Osteocyte (in vitro differentiated cells): ENCODE results near the gene RFX3. TPM values are rescaled to one million over a fixed set of nuclear protein-coding genes. Genes with fewer than 3 reads are reported as not detected.

Experiments used
- DNase-seq: peaks from one replicate; pipeline ENCODE4 v3.0.0; 2021; ENCODE audit warnings: mixed read lengths; ENCODE audit not compliant: unreplicated experiment; ENCODE audit errors: extremely low spot score
- H3K27ac Mint-ChIP-seq: one replicate; pipeline ENCODE4 v1.8.0; 2021; ENCODE audit warnings: mild to moderate bottlenecking, mixed read lengths; ENCODE audit not compliant: unreplicated experiment
- H3K27me3 Mint-ChIP-seq: one replicate; pipeline ENCODE4 v1.8.0; 2021; ENCODE audit warnings: mixed read lengths; ENCODE audit not compliant: unreplicated experiment
- H3K36me3 Mint-ChIP-seq: one replicate; pipeline ENCODE4 v1.8.0; 2021; ENCODE audit warnings: mixed read lengths; ENCODE audit not compliant: unreplicated experiment
- H3K4me1 Mint-ChIP-seq: one replicate; pipeline ENCODE4 v1.8.0; 2021; ENCODE audit warnings: mixed read lengths; ENCODE audit not compliant: unreplicated experiment
- H3K4me3 Mint-ChIP-seq: one replicate; pipeline ENCODE4 v1.8.0; 2021; ENCODE audit warnings: mild to moderate bottlenecking, moderate library complexity, mixed read lengths; ENCODE audit not compliant: unreplicated experiment
- H3K9me3 Mint-ChIP-seq: one replicate; pipeline ENCODE4 v1.8.0; 2021; ENCODE audit warnings: mixed read lengths; ENCODE audit not compliant: unreplicated experiment
- CTCF ChIP-seq: fragments of 200-600 bp; sonication (generic); IDR thresholded peaks from 2 replicates; pipeline ENCODE4 v1.5.0; 2021; ENCODE audit warnings: antibody characterized with exemption, mild to moderate bottlenecking, moderate library complexity
- total RNA-seq: library from RNA; stranded (reverse); gene quantifications from 2 replicates; pipeline ENCODE4 v1.2.1, GENCODE V29; 2021

The RFX3 gene
- total RNA-seq, 1 donor from 2014 or later = 10.0 TPM

GRCh38 chr9:3214741-3215140, 311.1 kb downstream of the RFX3 start:
- no peak overlapping the region for H3K4me3 Mint-ChIP-seq
- DNase-seq = no peak
- no peak for TF ChIP-seq CTCF
- peaks cover 5% of the 10 kb centered on the region for H3K27me3 Mint-ChIP-seq
- H3K27ac Mint-ChIP-seq = no peak overlapping the region
- no peaks in the 10 kb centered on the region for H3K9me3 Mint-ChIP-seq
- no peaks in the 10 kb centered on the region for H3K36me3 Mint-ChIP-seq
- H3K4me1 Mint-ChIP-seq = no peaks in the 10 kb centered on the region

DNA sequence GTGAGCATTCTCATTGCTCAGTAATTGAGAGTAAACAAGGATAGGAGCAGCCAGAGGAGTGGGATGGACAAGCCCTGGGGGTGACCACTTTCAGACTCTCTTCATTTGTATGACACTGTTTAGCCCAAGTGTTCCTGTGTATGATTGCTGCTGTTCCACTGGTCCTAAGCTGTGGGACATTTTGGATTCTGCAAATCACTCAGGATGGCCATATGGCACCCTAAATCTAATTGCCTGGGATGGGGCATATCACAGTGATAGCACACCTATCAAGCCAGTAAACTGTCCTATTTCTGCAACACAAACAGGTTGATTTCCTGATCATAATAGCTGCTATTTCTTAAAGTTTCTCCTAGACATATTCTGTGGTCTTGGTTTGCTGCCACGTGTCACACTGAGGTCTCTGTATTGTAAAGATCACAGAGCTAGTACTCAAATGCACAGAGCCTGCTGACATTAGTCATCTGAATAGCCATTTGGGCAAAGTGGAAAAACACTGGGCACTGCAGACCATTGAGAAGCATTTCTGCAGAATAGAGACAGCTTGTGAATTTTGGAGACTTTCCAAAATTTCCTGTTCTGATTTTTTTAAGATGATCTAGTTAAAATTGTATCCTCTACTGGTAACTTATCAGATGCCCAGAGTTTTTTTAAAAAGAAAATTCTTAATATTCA, 320.2 kb downstream of the RFX3 start:
- H3K27me3 Mint-ChIP-seq = peaks cover 3% of the 10 kb centered on the region
- DNase-seq = no peak
- no peaks in the 10 kb centered on the region for H3K36me3 Mint-ChIP-seq
- no peaks in the 10 kb centered on the region for H3K4me1 Mint-ChIP-seq
- no peak for TF ChIP-seq CTCF
- no peak overlapping the region for H3K4me3 Mint-ChIP-seq
- H3K9me3 Mint-ChIP-seq = no peaks in the 10 kb centered on the region
- no peak overlapping the region for H3K27ac Mint-ChIP-seq

DNA sequence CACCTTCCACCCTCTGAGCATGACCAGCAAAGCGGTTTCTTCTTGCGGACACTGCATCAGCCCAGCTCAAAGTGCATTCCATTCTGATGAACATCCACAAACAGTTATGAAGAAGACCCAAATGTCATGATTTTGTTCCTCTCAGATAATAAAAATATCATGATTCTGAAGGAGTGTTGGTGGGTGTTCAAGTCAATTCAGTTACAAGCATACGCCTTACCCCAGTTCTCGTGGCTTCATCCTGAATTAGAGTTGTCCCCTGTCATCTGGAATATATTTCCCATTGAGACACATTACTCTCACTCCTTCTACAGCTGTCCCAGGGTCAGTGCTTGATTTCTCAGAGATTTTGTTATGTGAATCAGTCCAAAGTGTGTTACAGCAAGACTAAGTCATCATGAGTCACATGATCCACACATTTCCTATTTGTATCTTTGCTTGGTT, 325.4 kb downstream of the RFX3 start:
- Mint-ChIP-seq H3K27me3 (peaks cover 2% of the 10 kb centered on the region), H3K4me1 (no peaks in the 10 kb centered on the region), H3K36me3 (no peaks in the 10 kb centered on the region), H3K4me3 (no peak overlapping the region), H3K9me3 (no peaks in the 10 kb centered on the region), H3K27ac (no peak overlapping the region)
- TF ChIP-seq CTCF = no peak
- DNase-seq = no peak

GRCh38 chr9:3193791-3194190, 332.0 kb downstream of the RFX3 start:
- DNase-seq = no peak
- H3K9me3 Mint-ChIP-seq = no peaks in the 10 kb centered on the region
- TF ChIP-seq CTCF = no peak
- no peak overlapping the region for H3K27ac Mint-ChIP-seq
- H3K36me3 Mint-ChIP-seq = no peaks in the 10 kb centered on the region
- peaks cover 13% of the 10 kb centered on the region for H3K27me3 Mint-ChIP-seq
- H3K4me3 Mint-ChIP-seq = no peak overlapping the region
- H3K4me1 Mint-ChIP-seq = no peaks in the 10 kb centered on the region

- TF ChIP-seq CTCF = no peak
- no peak overlapping the region for H3K4me3 Mint-ChIP-seq
- no peaks in the 10 kb centered on the region for H3K36me3 Mint-ChIP-seq
- DNase-seq = no peak
- H3K4me1 Mint-ChIP-seq = no peaks in the 10 kb centered on the region
- no peak overlapping the region for H3K27ac Mint-ChIP-seq
- H3K27me3 Mint-ChIP-seq = peaks cover 22% of the 10 kb centered on the region
- no peaks in the 10 kb centered on the region for H3K9me3 Mint-ChIP-seq
These were observed 334.1 kb downstream of the RFX3 start for GRCh38 chr9:3191715-3192114.
